ENCODE data around the gene SURF6.
"Not testable (repeated sequence)": the region's sequence is repeated elsewhere in the genome, so short reads cannot be mapped to it uniquely, and the experiment has no call there.

The SURF6 gene

GRCh38 chr9:133306242-133307204 lies 29.5 kb downstream of the SURF6 start:
- no peak overlapping the region for H3K4me3 ChIP-seq (ENCODE audit: low read length)
- H3K27ac ChIP-seq (ENCODE audit: low read length), result no peak overlapping the region
- H3K9me3 ChIP-seq (ENCODE audit: control insufficient read depth, insufficient read depth, low read length), result no peaks in the 10 kb centered on the region
- DNase-seq (ENCODE audit: low read depth, low spot score), result no peak
- H3K36me3 ChIP-seq (ENCODE audit: control insufficient read depth, insufficient read depth, low read length), result no peaks in the 10 kb centered on the region
- H3K27me3 ChIP-seq (ENCODE audit: control insufficient read depth, insufficient read depth, low read length), result no peaks in the 10 kb centered on the region
- no CpG with 5 or more reads among the region's 31 CpGs for WGBS (ENCODE audit: insufficient coverage, insufficient read length)
- H3K4me1 ChIP-seq (ENCODE audit: control insufficient read depth, insufficient read depth, low read length), result no peaks in the 10 kb centered on the region

GRCh38 chr9:133305731-133306130 lies 30.3 kb downstream of the SURF6 start:
- no peaks in the 10 kb centered on the region for H3K36me3 ChIP-seq (ENCODE audit: control insufficient read depth, insufficient read depth, low read length)
- H3K4me1 ChIP-seq (ENCODE audit: control insufficient read depth, insufficient read depth, low read length), result no peaks in the 10 kb centered on the region
- WGBS (ENCODE audit: insufficient coverage, insufficient read length), result no CpG with 5 or more reads among the region's 23 CpGs
- H3K27ac ChIP-seq (ENCODE audit: low read length), result no peak overlapping the region
- no peak overlapping the region for H3K4me3 ChIP-seq (ENCODE audit: low read length)
- DNase-seq (ENCODE audit: low read depth, low spot score), result no peak
- no peaks in the 10 kb centered on the region for H3K27me3 ChIP-seq (ENCODE audit: control insufficient read depth, insufficient read depth, low read length)
- H3K9me3 ChIP-seq (ENCODE audit: control insufficient read depth, insufficient read depth, low read length), result no peaks in the 10 kb centered on the region

- WGBS (ENCODE audit: insufficient coverage, insufficient read length), result no CpG with 5 or more reads among the region's 38 CpGs
- no peaks in the 10 kb centered on the region for H3K9me3 ChIP-seq (ENCODE audit: control insufficient read depth, insufficient read depth, low read length)
- H3K4me3 ChIP-seq (ENCODE audit: low read length), result no peak overlapping the region
- DNase-seq (ENCODE audit: low read depth, low spot score), result no peak
- H3K4me1 ChIP-seq (ENCODE audit: control insufficient read depth, insufficient read depth, low read length), result no peaks in the 10 kb centered on the region
- H3K27ac ChIP-seq (ENCODE audit: low read length), result no peak overlapping the region
- H3K36me3 ChIP-seq (ENCODE audit: control insufficient read depth, insufficient read depth, low read length), result no peaks in the 10 kb centered on the region
- H3K27me3 ChIP-seq (ENCODE audit: control insufficient read depth, insufficient read depth, low read length), result no peaks in the 10 kb centered on the region
These were observed 31.3 kb downstream of the SURF6 start for GRCh38 chr9:133304477-133305377.

- DNase-seq (ENCODE audit: low read depth, low spot score), result no peak
- no peak overlapping the region for H3K27ac ChIP-seq (ENCODE audit: low read length)
- H3K36me3 ChIP-seq (ENCODE audit: control insufficient read depth, insufficient read depth, low read length), result no peaks in the 10 kb centered on the region
- no peaks in the 10 kb centered on the region for H3K9me3 ChIP-seq (ENCODE audit: control insufficient read depth, insufficient read depth, low read length)
- no peaks in the 10 kb centered on the region for H3K27me3 ChIP-seq (ENCODE audit: control insufficient read depth, insufficient read depth, low read length)
- no peaks in the 10 kb centered on the region for H3K4me1 ChIP-seq (ENCODE audit: control insufficient read depth, insufficient read depth, low read length)
- WGBS (ENCODE audit: insufficient coverage, insufficient read length), result no CpG with 5 or more reads among the region's 13 CpGs
- no peak overlapping the region for H3K4me3 ChIP-seq (ENCODE audit: low read length)
These were observed 31.9 kb downstream of the SURF6 start for GRCh38 chr9:133304158-133304470.

DNA sequence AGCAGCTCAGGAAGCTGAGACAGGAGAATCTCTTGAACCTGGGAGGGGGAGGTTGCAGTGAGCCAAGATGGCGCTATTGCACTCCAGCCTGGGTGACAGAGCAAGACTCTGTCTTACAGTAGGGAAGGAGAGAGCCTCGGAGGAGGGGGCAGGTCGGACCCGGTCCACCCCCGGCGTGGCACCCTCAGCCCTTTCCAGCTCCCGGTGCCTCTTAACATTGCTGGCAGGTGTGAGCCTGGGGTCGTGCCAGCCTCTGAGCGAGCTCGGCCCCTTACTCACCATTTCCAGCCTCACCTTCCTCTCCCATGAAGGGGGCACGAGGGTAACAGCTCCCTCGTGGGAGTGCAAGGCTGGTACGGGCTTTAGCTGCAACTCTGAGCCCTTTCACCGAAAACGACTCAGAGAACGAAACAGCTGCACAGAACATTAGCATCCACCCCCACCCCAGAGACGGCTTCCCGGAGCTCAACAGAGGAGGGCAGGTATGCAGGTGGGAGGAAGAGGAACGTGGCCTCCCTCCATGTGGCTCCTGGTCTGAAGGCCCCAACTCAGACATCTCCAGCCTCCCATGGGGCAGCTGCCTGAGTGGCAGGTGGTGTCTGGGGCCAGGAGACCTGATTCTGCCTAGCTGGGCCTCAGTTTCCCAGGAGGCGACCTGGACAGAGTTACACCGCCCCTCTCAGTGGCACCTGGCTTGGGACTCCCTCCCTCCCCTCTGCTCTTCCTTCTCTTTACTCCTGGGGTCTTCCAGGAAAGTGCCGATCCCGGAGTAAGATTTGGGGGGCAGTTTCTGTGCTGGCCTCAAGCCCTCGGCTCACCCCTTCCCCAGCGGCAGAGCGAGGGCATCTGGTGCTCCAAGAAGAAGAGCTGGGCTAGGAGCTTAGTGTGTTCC lies 32.5 kb downstream of the SURF6 start:
- Histone ChIP-seq H3K4me1 (ENCODE audit: control insufficient read depth, insufficient read depth, low read length) (no peaks in the 10 kb centered on the region), H3K9me3 (ENCODE audit: control insufficient read depth, insufficient read depth, low read length) (no peaks in the 10 kb centered on the region), H3K27ac (ENCODE audit: low read length) (no peak overlapping the region), H3K36me3 (ENCODE audit: control insufficient read depth, insufficient read depth, low read length) (no peaks in the 10 kb centered on the region), H3K27me3 (ENCODE audit: control insufficient read depth, insufficient read depth, low read length) (no peaks in the 10 kb centered on the region), H3K4me3 (ENCODE audit: low read length) (no peak overlapping the region)
- WGBS (ENCODE audit: insufficient coverage, insufficient read length), result no CpG with 5 or more reads among the region's 26 CpGs
- DNase-seq (ENCODE audit: low read depth, low spot score), result no peak

- H3K4me1 ChIP-seq (ENCODE audit: control insufficient read depth, insufficient read depth, low read length), result no peaks in the 10 kb centered on the region
- H3K27me3 ChIP-seq (ENCODE audit: control insufficient read depth, insufficient read depth, low read length), result no peaks in the 10 kb centered on the region
- DNase-seq (ENCODE audit: low read depth, low spot score), result no peak
- H3K9me3 ChIP-seq (ENCODE audit: control insufficient read depth, insufficient read depth, low read length), result no peaks in the 10 kb centered on the region
- H3K36me3 ChIP-seq (ENCODE audit: control insufficient read depth, insufficient read depth, low read length), result no peaks in the 10 kb centered on the region
- no peak overlapping the region for H3K27ac ChIP-seq (ENCODE audit: low read length)
- no peak overlapping the region for H3K4me3 ChIP-seq (ENCODE audit: low read length)
- WGBS (ENCODE audit: insufficient coverage, insufficient read length), result no CpG with 5 or more reads among the region's 13 CpGs
These were observed 34.4 kb downstream of the SURF6 start for GRCh38 chr9:133301253-133302230.

- not testable (repeated sequence) for H3K27ac ChIP-seq (ENCODE audit: low read length); H3K36me3 ChIP-seq (ENCODE audit: control insufficient read depth, insufficient read depth, low read length); H3K4me1 ChIP-seq (ENCODE audit: control insufficient read depth, insufficient read depth, low read length); H3K4me3 ChIP-seq (ENCODE audit: low read length); H3K9me3 ChIP-seq (ENCODE audit: control insufficient read depth, insufficient read depth, low read length); DNase-seq (ENCODE audit: low read depth, low spot score); H3K27me3 ChIP-seq (ENCODE audit: control insufficient read depth, insufficient read depth, low read length)
- WGBS (ENCODE audit: insufficient coverage, insufficient read length), result no CpG with 5 or more reads among the region's 16 CpGs
These were observed 36.0 kb downstream of the SURF6 start for GRCh38 chr9:133299996-133300395.

DNA sequence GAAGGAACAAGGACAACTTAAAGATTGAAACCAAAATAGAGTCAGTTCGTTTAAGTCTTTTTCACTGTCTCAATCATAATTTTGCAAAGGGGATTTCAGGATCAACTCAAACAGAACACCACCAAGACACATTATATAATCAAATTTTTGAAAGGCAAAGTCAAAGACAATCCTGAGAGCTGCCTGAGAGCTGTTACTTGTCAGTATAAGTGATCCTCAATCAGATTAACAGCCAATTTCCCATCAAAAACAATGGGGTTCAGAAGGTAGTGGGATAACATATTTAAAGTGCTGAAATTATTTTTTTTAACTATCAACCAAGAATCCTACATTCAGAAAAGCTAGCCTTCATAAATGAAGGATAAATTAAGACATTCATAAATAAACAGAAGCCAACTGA lies 41.7 kb downstream of the SURF6 start:
- DNase-seq (ENCODE audit: low read depth, low spot score), result no peak
- WGBS (ENCODE audit: insufficient coverage, insufficient read length), result no CpG with 5 or more reads among the region's 1 CpG
- Histone ChIP-seq H3K4me3 (ENCODE audit: low read length) (no peak overlapping the region), H3K27me3 (ENCODE audit: control insufficient read depth, insufficient read depth, low read length) (no peaks in the 10 kb centered on the region), H3K9me3 (ENCODE audit: control insufficient read depth, insufficient read depth, low read length) (no peaks in the 10 kb centered on the region), H3K36me3 (ENCODE audit: control insufficient read depth, insufficient read depth, low read length) (no peaks in the 10 kb centered on the region), H3K4me1 (ENCODE audit: control insufficient read depth, insufficient read depth, low read length) (no peaks in the 10 kb centered on the region), H3K27ac (ENCODE audit: low read length) (no peak overlapping the region)

GRCh38 chr9:133290751-133291302 lies 45.2 kb downstream of the SURF6 start:
- Histone ChIP-seq H3K36me3 (ENCODE audit: control insufficient read depth, insufficient read depth, low read length) (no peaks in the 10 kb centered on the region), H3K4me3 (ENCODE audit: low read length) (no peak overlapping the region), H3K27me3 (ENCODE audit: control insufficient read depth, insufficient read depth, low read length) (no peaks in the 10 kb centered on the region), H3K27ac (ENCODE audit: low read length) (no peak overlapping the region), H3K9me3 (ENCODE audit: control insufficient read depth, insufficient read depth, low read length) (no peaks in the 10 kb centered on the region), H3K4me1 (ENCODE audit: control insufficient read depth, insufficient read depth, low read length) (no peaks in the 10 kb centered on the region)
- DNase-seq (ENCODE audit: low read depth, low spot score), result no peak
- WGBS (ENCODE audit: insufficient coverage, insufficient read length), result no CpG with 5 or more reads among the region's 2 CpGs

Data from iPS DF 6.9 (cell line).